ENCODE results near the gene MYO1B. TPM values are rescaled to one million over a fixed set of nuclear protein-coding genes. Genes with fewer than 3 reads are reported as not detected.

MYO1B gene
- total and polyA plus RNA-seq, 2 donors from 2014 or later, result 24.5 to 64.8 TPM

DNA sequence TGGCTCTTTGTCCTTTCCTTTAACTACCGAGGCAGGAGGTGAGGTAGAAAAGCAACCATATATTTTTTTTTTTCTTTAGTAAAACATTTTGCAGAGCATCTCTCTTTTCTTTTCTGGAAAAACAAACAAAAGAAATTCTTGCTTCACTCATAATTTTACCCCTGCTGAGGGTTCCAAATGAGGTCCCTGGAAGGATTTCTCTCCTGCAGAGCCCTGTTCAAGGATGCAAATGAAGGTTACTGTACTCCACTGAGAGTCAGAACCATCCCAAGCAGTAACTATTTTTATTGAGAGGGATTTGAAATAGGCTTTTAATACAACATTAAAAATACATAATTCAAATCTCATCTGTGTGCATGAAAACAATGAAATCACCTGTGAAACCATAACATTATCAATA lies 19.5 kb upstream of the MYO1B start:
- H3K4me3 ChIP-seq (ENCODE audit: low read length in 3 of 3), result no peak overlapping the region
- TF ChIP-seq, protein P1, sequence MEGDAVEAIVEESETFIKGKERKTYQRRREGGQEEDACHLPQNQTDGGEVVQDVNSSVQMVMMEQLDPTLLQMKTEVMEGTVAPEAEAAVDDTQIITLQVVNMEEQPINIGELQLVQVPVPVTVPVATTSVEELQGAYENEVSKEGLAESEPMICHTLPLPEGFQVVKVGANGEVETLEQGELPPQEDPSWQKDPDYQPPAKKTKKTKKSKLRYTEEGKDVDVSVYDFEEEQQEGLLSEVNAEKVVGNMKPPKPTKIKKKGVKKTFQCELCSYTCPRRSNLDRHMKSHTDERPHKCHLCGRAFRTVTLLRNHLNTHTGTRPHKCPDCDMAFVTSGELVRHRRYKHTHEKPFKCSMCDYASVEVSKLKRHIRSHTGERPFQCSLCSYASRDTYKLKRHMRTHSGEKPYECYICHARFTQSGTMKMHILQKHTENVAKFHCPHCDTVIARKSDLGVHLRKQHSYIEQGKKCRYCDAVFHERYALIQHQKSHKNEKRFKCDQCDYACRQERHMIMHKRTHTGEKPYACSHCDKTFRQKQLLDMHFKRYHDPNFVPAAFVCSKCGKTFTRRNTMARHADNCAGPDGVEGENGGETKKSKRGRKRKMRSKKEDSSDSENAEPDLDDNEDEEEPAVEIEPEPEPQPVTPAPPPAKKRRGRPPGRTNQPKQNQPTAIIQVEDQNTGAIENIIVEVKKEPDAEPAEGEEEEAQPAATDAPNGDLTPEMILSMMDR (IDR thresholded peaks at IDR 0.05; ENCODE audit: borderline replicate concordance, extremely low read depth, insufficient read depth), result no peak
- no peaks in the 10 kb centered on the region for H3K27me3 ChIP-seq (ENCODE audit: control insufficient read depth, insufficient read depth, low read length)
- H3K4me1 ChIP-seq (ENCODE audit: control insufficient read depth in 2 of 3, insufficient read depth in 2 of 3, low read depth in 1 of 3, low read length in 3 of 3), result no peaks in the 10 kb centered on the region
- DNase-seq (no peak), FAIRE-seq (no peak)
- no peaks in the 10 kb centered on the region for H3K36me3 ChIP-seq (ENCODE audit: control insufficient read depth in 2 of 3, insufficient read depth in 3 of 3, low read length in 3 of 3)
- intact Hi-C loops (cut with DNase I), result no loop called here
- H3K27ac ChIP-seq (ENCODE audit: low read depth in 2 of 2, low read length in 2 of 2), result no peak overlapping the region
- H3K9ac ChIP-seq (ENCODE audit: low read length in 3 of 3), result no peak overlapping the region
- no peaks in the 10 kb centered on the region for H3K9me3 ChIP-seq (ENCODE audit: control insufficient read depth in 2 of 3, insufficient read depth in 1 of 3, low read length in 3 of 3)

DNA sequence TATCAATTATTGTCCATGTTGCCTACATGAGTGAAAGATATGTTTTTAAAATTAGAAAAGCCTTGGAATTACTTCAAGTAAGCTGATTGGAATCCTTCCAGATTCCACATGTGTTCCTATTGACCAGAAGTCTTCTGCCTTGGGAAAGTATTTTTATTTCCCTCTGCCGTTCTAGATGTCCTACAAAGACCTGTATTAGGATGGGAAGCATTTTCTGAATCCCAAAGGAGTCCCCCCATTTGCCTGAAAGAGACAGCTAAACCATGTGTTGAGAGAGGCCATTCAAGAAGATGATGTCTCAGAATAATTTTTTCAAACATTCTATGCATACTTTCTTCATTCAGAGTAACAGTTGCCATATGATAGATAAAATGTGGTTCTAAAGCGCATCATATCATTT lies 19.0 kb upstream of the MYO1B start:
- intact Hi-C loops (cut with DNase I), result no loop called here
- no peak for DNase-seq

DNA sequence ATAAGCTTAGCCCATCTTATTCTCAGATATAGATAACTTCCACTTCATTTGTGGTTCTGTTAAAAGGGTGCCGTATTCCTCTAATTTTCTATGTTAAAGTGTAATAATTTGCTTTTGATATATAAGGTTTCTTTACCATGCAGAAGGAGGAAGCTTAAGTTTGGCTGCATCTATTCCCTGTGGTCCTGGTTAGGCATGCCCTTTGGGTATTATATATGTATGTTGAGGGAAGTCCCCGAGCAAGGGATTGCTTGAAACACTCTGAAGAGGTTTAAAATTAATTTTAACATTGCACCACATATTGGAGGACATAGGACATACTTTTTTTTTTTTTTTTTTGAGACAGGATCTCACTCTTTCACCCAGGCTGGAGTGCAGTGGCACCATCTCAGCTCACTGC lies 16.9 kb upstream of the MYO1B start:
- H3K27ac ChIP-seq (ENCODE audit: low read depth in 2 of 2, low read length in 2 of 2), result no peak overlapping the region
- no peak for FAIRE-seq
- no peak for DNase-seq
- TF ChIP-seq, protein P1 (IDR thresholded peaks at IDR 0.05; ENCODE audit: borderline replicate concordance, extremely low read depth, insufficient read depth), result no peak
- peaks cover 0 to 7% (median 6%) of the 10 kb centered on the region in 3 donors for H3K4me1 ChIP-seq (ENCODE audit: control insufficient read depth in 2 of 3, insufficient read depth in 2 of 3, low read depth in 1 of 3, low read length in 3 of 3)
- no peaks in the 10 kb centered on the region for H3K36me3 ChIP-seq (ENCODE audit: control insufficient read depth in 2 of 3, insufficient read depth in 3 of 3, low read length in 3 of 3)
- intact Hi-C loops (cut with DNase I), result no loop called here
- H3K9ac ChIP-seq (ENCODE audit: low read length in 3 of 3), result no peak overlapping the region
- no peak overlapping the region for H3K4me3 ChIP-seq (ENCODE audit: low read length in 3 of 3)
- no peaks in the 10 kb centered on the region for H3K9me3 ChIP-seq (ENCODE audit: control insufficient read depth in 2 of 3, insufficient read depth in 1 of 3, low read length in 3 of 3)
- H3K27me3 ChIP-seq (ENCODE audit: control insufficient read depth, insufficient read depth, low read length), result no peaks in the 10 kb centered on the region

More for the DNA sequence above, 19.0 kb upstream of the MYO1B start:
- no peaks in the 10 kb centered on the region for H3K27me3 ChIP-seq (ENCODE audit: control insufficient read depth, insufficient read depth, low read length)
- no peak overlapping the region for H3K9ac ChIP-seq (ENCODE audit: low read length in 3 of 3)
- no peak overlapping the region for H3K27ac ChIP-seq (ENCODE audit: low read depth in 2 of 2, low read length in 2 of 2)
- H3K9me3 ChIP-seq (ENCODE audit: control insufficient read depth in 2 of 3, insufficient read depth in 1 of 3, low read length in 3 of 3), result no peaks in the 10 kb centered on the region
- no peak for FAIRE-seq
- H3K36me3 ChIP-seq (ENCODE audit: control insufficient read depth in 2 of 3, insufficient read depth in 3 of 3, low read length in 3 of 3), result no peaks in the 10 kb centered on the region
- TF ChIP-seq, protein P1 (IDR thresholded peaks at IDR 0.05; ENCODE audit: borderline replicate concordance, extremely low read depth, insufficient read depth), result no peak
- H3K4me1 ChIP-seq (ENCODE audit: control insufficient read depth in 2 of 3, insufficient read depth in 2 of 3, low read depth in 1 of 3, low read length in 3 of 3), result no peaks in the 10 kb centered on the region
- H3K4me3 ChIP-seq (ENCODE audit: low read length in 3 of 3), result no peak overlapping the region

- intact Hi-C loops (cut with DNase I), result no loop called here
- no peak for FAIRE-seq
- TF ChIP-seq, protein P1 (IDR thresholded peaks at IDR 0.05; ENCODE audit: borderline replicate concordance, extremely low read depth, insufficient read depth), result no peak
Observed at GRCh38 chr2:191228861-191229260, 16.3 kb upstream of the MYO1B start.

More at GRCh38 chr2:191228861-191229260, 16.3 kb upstream of the MYO1B start:
- Histone ChIP-seq H3K36me3 (ENCODE audit: control insufficient read depth in 2 of 3, insufficient read depth in 3 of 3, low read length in 3 of 3) (no peaks in the 10 kb centered on the region), H3K9me3 (ENCODE audit: control insufficient read depth in 2 of 3, insufficient read depth in 1 of 3, low read length in 3 of 3) (no peaks in the 10 kb centered on the region), H3K4me1 (ENCODE audit: control insufficient read depth in 2 of 3, insufficient read depth in 2 of 3, low read depth in 1 of 3, low read length in 3 of 3) (peaks cover 0 to 7% (median 6%) of the 10 kb centered on the region in 3 donors), H3K9ac (ENCODE audit: low read length in 3 of 3) (no peak overlapping the region), H3K27ac (ENCODE audit: low read depth in 2 of 2, low read length in 2 of 2) (no peak overlapping the region), H3K4me3 (ENCODE audit: low read length in 3 of 3) (no peak overlapping the region), H3K27me3 (ENCODE audit: control insufficient read depth, insufficient read depth, low read length) (no peaks in the 10 kb centered on the region)
- DNase-seq, result no peak
